Activated T-cell treated with anti-CD3 and anti-CD28 coated beads for 48 hours (primary cell): ENCODE data around the gene ELAC1.

Experiments used
- DNase-seq: peaks from one replicate; pipeline ENCODE4 v3.0.0-alpha.2; 2020; ENCODE audit warnings: low read depth

Gene ELAC1

GRCh38 chr18:51017140-51017879 is 49.5 kb downstream of the ELAC1 start:
- no peak for DNase-seq

- DNase-seq = no peak
These were observed 52.7 kb downstream of the ELAC1 start for GRCh38 chr18:51020536-51020935.

- DNase-seq = no peak
These were observed 53.6 kb downstream of the ELAC1 start for GRCh38 chr18:51021226-51021965.

GRCh38 chr18:51025512-51025911 is 57.7 kb downstream of the ELAC1 start:
- no peak for DNase-seq

GRCh38 chr18:51028201-51028805 is 60.5 kb downstream of the ELAC1 start:
- no peak for DNase-seq

GRCh38 chr18:51029378-51029693 is 61.5 kb downstream of the ELAC1 start:
- no peak for DNase-seq

- DNase-seq = peak; percentile 96
These were observed 62.1 kb downstream of the ELAC1 start, which contains the start of gene SMAD4 for GRCh38 chr18:51029694-51030536. SMAD4 (plus strand) TSS chr18:51030213; CDS start chr18:51047047, 16,834 bp downstream.

- peak; percentile 63 for DNase-seq
These were observed 62.9 kb downstream of the ELAC1 start for GRCh38 chr18:51030537-51031258.

GRCh38 chr18:51032193-51032592 is 64.4 kb downstream of the ELAC1 start:
- no peak for DNase-seq

- no peak for DNase-seq
These were observed 69.4 kb downstream of the ELAC1 start for GRCh38 chr18:51037230-51037629.
